GM12872 (cell line): ENCODE data around the gene TMEM190.

Experiments used
- TF ChIP-seq, protein P1 (sequence below): IDR thresholded peaks from 3 replicates; pipeline ENCODE4 v1.5.1; 2011; ENCODE audit warnings: low read depth, mild to moderate bottlenecking, low read length, moderate library complexity; ENCODE audit not compliant: insufficient read depth

Gene TMEM190

DNA sequence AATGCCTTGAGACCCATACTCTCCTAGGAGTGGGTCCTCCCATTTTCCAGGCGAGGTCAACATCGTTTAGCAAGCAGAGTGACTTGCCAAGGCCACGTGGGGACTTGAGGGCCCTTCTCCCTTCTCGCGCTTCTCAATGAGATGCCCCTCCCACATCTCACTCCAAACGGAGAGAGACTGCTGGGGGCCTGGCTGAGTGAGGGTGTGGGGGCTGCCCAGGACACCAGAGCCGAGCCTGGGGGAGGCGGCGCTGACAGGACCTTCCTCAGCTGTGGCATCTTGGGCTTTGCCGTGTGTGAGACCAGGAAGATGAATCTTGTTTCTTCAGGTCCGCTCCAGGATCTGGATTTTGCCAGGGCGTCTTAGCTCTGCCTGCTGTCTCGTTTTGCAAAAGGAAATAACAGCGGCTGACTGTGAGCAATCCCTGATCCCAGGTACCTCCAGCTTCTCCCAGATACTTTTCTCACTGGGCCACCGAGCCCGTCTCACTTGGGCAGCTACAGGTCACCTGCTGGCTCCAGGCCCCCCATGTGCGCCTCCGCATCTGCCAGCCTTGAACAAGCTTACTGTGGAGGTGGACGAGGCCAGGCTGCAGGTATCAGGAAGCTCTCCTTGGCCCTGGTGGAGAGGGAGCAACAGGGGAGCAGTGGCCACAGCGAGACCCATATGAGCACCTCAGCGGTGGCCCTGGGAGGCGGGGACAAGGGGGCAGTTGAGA lies 28.1 kb upstream of the TMEM190 start:
- TF ChIP-seq, protein P1, sequence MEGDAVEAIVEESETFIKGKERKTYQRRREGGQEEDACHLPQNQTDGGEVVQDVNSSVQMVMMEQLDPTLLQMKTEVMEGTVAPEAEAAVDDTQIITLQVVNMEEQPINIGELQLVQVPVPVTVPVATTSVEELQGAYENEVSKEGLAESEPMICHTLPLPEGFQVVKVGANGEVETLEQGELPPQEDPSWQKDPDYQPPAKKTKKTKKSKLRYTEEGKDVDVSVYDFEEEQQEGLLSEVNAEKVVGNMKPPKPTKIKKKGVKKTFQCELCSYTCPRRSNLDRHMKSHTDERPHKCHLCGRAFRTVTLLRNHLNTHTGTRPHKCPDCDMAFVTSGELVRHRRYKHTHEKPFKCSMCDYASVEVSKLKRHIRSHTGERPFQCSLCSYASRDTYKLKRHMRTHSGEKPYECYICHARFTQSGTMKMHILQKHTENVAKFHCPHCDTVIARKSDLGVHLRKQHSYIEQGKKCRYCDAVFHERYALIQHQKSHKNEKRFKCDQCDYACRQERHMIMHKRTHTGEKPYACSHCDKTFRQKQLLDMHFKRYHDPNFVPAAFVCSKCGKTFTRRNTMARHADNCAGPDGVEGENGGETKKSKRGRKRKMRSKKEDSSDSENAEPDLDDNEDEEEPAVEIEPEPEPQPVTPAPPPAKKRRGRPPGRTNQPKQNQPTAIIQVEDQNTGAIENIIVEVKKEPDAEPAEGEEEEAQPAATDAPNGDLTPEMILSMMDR, result no peak

DNA sequence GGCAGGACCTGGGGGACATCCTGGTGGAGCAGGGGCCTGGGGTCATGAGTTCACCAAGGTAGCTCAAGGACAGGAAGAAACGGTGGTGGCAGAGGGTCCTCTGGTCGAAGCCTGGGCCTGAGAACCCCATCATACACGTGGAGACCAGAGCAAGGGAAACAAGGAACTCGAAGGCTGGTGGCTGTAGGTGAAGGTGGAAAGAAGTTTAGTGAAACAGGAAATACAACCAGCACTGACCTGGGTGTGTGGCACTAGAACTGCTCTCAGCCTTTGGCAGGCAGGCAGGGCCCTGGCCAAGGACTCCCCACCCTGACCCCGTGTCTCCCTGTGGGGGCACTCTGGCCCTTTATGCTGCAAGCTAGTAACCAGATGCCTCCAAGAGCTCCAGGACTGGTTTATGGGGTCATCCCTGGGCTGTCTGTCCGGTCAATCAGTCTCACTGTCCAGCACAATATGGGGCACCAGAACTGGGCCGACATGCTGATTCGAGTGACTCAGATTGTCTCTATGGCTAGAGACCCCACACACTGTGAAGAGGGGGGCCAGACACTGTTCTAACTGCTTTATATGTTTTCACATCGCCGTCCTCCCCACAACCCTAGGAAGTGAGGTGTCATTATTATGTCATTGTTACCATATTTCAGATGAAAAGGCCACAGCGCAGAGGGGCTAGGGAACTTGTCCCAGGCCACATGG lies 25.9 kb upstream of the TMEM190 start:
- TF ChIP-seq, protein P1, result no peak

DNA sequence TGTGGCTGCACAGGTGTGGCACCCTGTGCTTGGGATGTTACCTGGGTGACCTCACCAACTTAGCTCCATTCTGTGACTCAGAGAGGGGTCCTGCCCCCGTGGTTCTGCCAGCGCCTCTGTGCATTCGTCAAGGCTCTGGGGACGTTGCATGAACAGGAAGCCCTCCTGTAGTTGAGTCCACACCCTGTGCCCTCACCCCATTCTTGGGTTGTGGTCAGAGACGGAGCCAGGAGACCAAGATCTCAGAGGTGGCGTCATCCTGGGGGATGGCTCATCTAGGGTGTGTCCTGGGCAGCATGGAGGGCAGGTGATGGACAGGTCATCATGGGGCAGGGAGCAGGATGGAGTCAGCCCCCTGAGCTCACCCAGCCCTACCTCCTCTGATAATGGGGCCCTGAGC lies 24.6 kb upstream of the TMEM190 start:
- TF ChIP-seq, protein P1, result no peak

DNA sequence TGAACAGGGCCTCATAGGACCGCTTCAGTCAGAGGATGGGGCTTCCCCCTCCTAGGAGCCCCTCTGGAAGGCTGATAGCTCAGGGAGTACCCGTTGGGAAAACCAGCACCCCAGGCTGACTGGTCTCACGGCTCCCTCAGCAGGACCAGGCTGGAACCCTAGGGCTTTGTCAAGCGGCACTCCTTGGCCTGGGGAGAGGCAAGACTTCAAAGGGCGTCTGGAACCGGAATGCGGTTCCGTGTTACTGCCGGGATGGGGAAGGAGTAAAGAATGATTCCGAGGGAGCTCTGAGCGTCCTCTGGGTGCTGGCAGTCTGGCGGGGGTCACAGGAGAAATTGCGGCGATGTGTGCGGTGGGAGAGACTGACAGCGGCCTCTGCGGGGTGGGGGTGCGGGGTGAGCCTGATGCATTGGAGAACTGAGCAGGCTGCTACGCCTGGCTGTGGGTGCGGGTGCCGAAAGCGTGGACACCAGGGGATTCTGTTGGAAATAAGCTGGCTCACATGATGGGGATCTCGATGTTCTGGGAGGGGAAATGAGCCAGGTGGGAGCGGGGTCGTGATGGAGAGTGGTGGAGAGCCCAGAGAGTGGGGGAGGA lies 24.0 kb upstream of the TMEM190 start:
- TF ChIP-seq, protein P1, result no peak

DNA sequence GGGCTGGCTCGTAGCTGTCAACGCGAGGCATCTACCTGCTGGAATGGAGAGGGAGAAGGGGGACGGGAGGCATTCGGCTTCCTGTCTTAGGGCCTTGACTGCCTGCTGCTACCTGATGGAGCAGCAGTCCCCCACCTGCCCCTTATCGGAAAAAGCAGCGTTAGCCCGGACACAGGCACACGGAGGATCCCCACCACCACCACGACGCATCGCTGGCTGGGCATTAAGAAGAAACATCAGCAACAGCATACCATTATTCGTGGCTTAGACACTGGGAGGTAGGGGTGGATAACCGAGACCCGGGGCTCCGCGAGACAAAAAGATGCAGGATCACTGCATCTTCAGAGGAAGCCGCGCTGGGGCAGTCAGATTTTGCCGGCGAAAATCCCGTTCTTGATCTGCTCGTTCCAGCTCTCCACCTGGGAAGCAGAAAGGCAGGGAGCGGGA lies 23.2 kb upstream of the TMEM190 start:
- TF ChIP-seq, protein P1, result no peak

DNA sequence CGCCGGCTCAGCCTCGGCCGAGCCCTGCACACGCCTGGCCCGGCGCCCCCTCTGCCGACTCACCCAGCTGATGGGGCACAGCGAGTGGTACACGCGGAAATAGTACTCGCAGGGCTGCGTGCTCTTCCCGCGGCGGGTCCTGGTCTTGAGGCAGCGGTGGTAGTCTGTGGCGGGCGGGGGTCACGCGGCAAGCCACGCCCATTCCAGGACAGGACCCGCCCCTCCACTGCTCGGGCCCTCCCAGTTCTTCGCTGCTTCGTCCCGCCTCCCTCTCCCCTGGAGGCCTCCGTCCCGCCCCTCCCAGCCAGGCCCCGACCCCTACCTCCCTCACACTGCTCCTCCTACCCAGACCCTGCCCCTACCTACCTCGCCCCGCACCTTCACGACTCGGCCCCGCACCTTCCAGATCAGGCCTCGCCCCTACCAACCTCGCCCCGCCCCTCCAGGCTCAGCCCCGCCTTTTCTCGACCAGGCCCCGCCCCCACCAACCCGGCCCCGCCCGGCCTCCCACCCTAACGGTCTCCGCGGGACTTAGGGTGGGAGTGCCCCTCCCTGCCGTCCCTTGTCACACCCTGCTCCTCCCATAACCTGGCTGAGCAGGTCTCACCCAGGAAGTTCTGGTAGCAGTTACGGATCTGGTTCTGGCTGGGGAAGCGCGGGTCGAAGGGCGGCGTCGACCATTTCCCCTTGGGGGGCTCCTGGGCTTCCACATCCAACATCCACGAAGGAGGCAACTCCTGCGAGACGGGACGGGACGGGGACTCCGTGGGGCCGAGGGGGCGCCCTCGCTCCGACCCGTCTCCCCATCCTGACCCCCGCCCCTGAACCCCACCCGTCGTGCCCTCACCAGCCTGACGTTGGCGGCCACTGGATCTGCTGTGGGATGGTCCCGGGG lies 22.6 kb upstream of the TMEM190 start:
- TF ChIP-seq, protein P1, result no peak
